GM19035 (cell line): ENCODE measurements around the gene TUBB.
A peak's percentile ranks its signal among the peaks of the same experiment; 100 is the strongest.
"Not testable (repeated sequence)": the region's sequence is repeated elsewhere in the genome, so short reads cannot be mapped to it uniquely, and the experiment has no call there.

Experiments used
- ATAC-seq: cut with Tn5 transposase; IDR thresholded peaks from one replicate; pipeline ENCODE4 v1.9.1; 2021; ENCODE audit not compliant: unreplicated experiment

Gene TUBB

GRCh38 chr6:30717845-30718720, 2.1 kb upstream of the TUBB start:
- ATAC-seq, result not testable (repeated sequence)

- ATAC-seq, result no peak
Observed at GRCh38 chr6:30719356-30719755, 796 bp upstream of the TUBB start.

- ATAC-seq, result no peak
Observed at GRCh38 chr6:30720738-30721197, 616 bp downstream of the TUBB start.

- ATAC-seq, result peak; percentile 22
Observed at GRCh38 chr6:30721198-30722024, 1.3 kb downstream of the TUBB start.

- not testable (repeated sequence) for ATAC-seq
Observed at GRCh38 chr6:30722025-30722279, 1.8 kb downstream of the TUBB start.

GRCh38 chr6:30722280-30723112, 2.3 kb downstream of the TUBB start:
- ATAC-seq, result no peak

- not testable (repeated sequence) for ATAC-seq
Observed at GRCh38 chr6:30723159-30723842, 3.1 kb downstream of the TUBB start.

GRCh38 chr6:30723843-30724741, 3.9 kb downstream of the TUBB start:
- not testable (repeated sequence) for ATAC-seq

- no peak for ATAC-seq
Observed at GRCh38 chr6:30724906-30725667, 4.9 kb downstream of the TUBB start.

GRCh38 chr6:30725713-30726505, 5.8 kb downstream of the TUBB start:
- ATAC-seq, result no peak

- no peak for ATAC-seq
Observed at GRCh38 chr6:30726506-30727413, 6.6 kb downstream of the TUBB start.

- ATAC-seq, result no peak
Observed at GRCh38 chr6:30727920-30728553, 7.9 kb downstream of the TUBB start.

GRCh38 chr6:30730601-30731435, 10.7 kb downstream of the TUBB start:
- no peak for ATAC-seq

GRCh38 chr6:30732237-30732943, 12.2 kb downstream of the TUBB start:
- ATAC-seq, result no peak

- ATAC-seq, result no peak
Observed at GRCh38 chr6:30735668-30736314, 15.6 kb downstream of the TUBB start.
